ENCODE results near the gene PTPRN2.

PTPRN2 gene

GRCh38 chr7:158123753-158124152, 463.9 kb downstream of the PTPRN2 start:
- no peak for TF ChIP-seq CTCF (IDR thresholded peaks at IDR 0.05; ENCODE audit: low read depth, low read length)
- DNase-seq (ENCODE audit: extremely low read depth, low read depth) = no peak

- TF ChIP-seq CTCF (IDR thresholded peaks at IDR 0.05; ENCODE audit: low read depth, low read length) = no peak
Observed at GRCh38 chr7:158123214-158123613, 464.4 kb downstream of the PTPRN2 start.

GRCh38 chr7:158121441-158122045, 466.1 kb downstream of the PTPRN2 start:
- no peak for TF ChIP-seq CTCF (IDR thresholded peaks at IDR 0.05; ENCODE audit: low read depth, low read length)
- no peak for DNase-seq (ENCODE audit: extremely low read depth, low read depth)

More at GRCh38 chr7:158123214-158123613, 464.4 kb downstream of the PTPRN2 start:
- DNase-seq (ENCODE audit: extremely low read depth, low read depth) = no peak

- DNase-seq (ENCODE audit: extremely low read depth, low read depth) = no peak
- no peak for TF ChIP-seq CTCF (IDR thresholded peaks at IDR 0.05; ENCODE audit: low read depth, low read length)
Observed at GRCh38 chr7:158120716-158121115, 466.9 kb downstream of the PTPRN2 start.

GRCh38 chr7:158120316-158120715, 467.3 kb downstream of the PTPRN2 start:
- TF ChIP-seq CTCF (IDR thresholded peaks at IDR 0.05; ENCODE audit: low read depth, low read length) = no peak
- DNase-seq (ENCODE audit: extremely low read depth, low read depth) = no peak

- no peak for DNase-seq (ENCODE audit: extremely low read depth, low read depth)
- TF ChIP-seq CTCF (IDR thresholded peaks at IDR 0.05; ENCODE audit: low read depth, low read length) = no peak
Observed at GRCh38 chr7:158117341-158118222, 470.0 kb downstream of the PTPRN2 start.

- no peak for DNase-seq (ENCODE audit: extremely low read depth, low read depth)
- TF ChIP-seq CTCF (IDR thresholded peaks at IDR 0.05; ENCODE audit: low read depth, low read length) = no peak
Observed at GRCh38 chr7:158116235-158116634, 471.4 kb downstream of the PTPRN2 start.

Data from AG09319 (cell line).